Activated T-helper 1 cell treated with anti-CD3 and anti-CD28 coated beads, Interleukin-2, amount 50 U/mL, for 16 hours (primary cell): ENCODE measurements around the gene LSM4.

ENCODE experiments used
- DNase-seq, 2 donors: peaks; one replicate each; pipeline ENCODE4 v3.0.0-alpha.2; 2020; ENCODE audit warnings: low read depth in 1 of 2, low spot score in 1 of 2

LSM4 gene

GRCh38 chr19:18279266-18279515 is 43.7 kb downstream of the LSM4 start:
- no peak for DNase-seq

- no peak for DNase-seq
These were observed 44.2 kb downstream of the LSM4 start for GRCh38 chr19:18278521-18279265.

GRCh38 chr19:18274781-18275356 is 48.0 kb downstream of the LSM4 start:
- no peak for DNase-seq

GRCh38 chr19:18274219-18274780 is 48.6 kb downstream of the LSM4 start, which contains the start of gene IQCN:
TSS of gene IQCN (minus strand) at chr19:18274452. CDS start at chr19:18269478, 4,974 bp downstream.
- no peak for DNase-seq

GRCh38 chr19:18273561-18274218 is 49.2 kb downstream of the LSM4 start:
- DNase-seq, result no peak

GRCh38 chr19:18271433-18271841 is 51.4 kb downstream of the LSM4 start:
- DNase-seq, result no peak

GRCh38 chr19:18270326-18270725 is 52.5 kb downstream of the LSM4 start:
- DNase-seq, result no peak

GRCh38 chr19:18269070-18269723 is 53.7 kb downstream of the LSM4 start:
- DNase-seq, result no peak

GRCh38 chr19:18266771-18267686 is 55.8 kb downstream of the LSM4 start:
- no peak for DNase-seq

DNA sequence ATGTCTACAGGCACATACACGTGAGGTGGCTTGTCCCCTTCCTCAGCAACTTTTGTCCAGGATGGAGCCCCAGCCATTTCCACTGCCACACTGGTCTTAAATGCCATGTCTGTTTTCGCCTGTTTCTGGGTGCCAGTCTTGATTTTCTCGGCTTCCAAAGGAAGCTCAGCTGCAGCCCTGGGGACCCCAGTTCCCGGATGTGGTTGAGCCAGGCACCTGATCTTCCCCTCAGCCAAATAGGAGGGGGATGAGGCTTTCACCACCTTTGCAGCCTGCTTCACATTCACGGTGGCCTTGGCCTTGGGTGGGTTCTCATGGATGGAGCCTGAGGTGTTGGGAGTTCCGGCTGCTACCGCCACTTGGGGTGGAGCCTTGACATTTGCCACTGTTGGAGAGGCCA is 57.3 kb downstream of the LSM4 start:
- DNase-seq, result no peak

DNA sequence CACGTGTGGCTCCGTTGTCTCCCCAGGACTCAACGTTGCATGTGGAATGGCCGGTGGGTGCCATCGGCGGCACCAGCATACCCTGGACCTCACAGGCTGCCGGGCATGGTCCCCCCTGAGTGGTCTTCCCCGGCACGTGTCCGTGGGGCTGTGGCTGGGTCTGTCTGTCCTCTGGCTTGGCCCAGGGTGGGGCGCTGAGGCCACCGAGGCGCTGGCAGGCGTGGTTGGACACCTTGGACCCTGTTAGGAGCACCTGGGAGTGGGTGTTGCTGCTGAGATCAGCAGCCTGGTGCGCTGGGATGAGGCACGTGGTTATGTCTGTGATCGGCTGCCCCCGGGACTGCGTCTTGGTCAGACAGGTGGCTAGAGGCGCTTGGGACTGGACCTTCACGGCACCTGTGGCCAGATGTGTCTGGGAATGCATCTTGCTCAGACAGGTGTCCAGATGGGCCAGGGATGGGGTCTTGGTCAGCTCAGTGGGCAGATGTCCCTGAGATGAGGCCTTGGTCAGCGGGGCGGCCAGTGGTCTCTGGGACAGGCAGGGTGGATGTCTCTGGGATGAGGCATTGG is 57.8 kb downstream of the LSM4 start:
- no peak for DNase-seq

DNA sequence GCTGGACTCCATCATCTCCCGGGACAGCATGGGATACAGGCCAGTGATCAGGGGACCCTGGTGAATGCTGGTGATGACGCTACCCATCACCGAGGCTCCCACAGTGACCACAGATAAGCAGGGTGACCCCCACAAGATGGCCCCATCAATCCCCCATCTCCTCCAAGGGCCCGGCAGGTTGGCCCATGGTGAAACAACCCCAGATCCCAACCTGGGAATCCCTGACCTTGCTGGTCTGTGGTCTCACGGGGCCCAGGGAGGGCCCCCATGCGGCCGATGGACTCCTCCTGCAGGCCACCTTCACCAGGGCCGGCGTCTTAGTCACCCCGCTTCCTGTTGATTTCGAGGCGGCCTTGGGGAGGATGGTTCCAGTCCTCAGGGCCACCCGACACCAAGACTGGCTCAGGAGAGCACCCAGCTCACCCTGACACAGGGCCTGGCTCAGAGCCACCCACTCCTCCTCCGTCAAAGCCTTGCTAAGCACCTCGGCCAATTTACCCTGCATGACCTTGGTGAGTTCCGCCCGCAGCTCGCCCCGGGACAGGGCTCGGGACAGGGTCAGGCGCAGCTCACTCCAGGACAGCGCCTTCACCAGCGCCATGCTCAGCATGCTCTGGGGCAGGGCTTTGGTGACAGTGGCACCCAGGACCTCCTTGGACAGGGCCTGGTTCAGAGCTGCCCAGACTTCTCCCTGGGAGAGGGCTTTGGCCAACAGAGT is 58.6 kb downstream of the LSM4 start:
- DNase-seq, result no peak

GRCh38 chr19:18263324-18264136 is 59.3 kb downstream of the LSM4 start:
- no peak for DNase-seq

- DNase-seq, result no peak
These were observed 60.0 kb downstream of the LSM4 start for GRCh38 chr19:18262917-18263316.

- DNase-seq, result no peak
These were observed 60.7 kb downstream of the LSM4 start for GRCh38 chr19:18262144-18262543.

- no peak for DNase-seq
These were observed 61.4 kb downstream of the LSM4 start for GRCh38 chr19:18261474-18261873.

DNA sequence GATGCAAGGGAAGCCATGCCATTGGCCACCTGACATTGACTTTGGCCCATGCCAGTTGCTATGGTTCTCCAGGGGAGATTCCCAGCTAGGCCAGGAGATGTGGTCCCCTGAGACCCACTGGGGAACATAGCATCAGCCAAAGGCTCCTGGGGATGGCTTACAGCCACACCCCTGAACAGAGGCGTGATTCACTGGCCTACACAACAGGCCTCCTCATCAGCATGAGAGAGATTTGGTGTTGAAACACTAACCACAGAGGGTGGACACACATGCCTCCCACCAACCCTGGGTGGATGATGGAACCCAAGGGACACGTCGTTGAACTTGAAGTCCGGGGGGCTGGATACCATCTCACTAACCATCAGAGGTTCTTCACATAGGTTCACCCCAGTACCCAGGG is 63.0 kb downstream of the LSM4 start:
- DNase-seq, result no peak

GRCh38 chr19:18257503-18258470 is 65.1 kb downstream of the LSM4 start:
- DNase-seq, result no peak
